ENCODE measurements around the gene TEDC1. TPM values are rescaled to one million over a fixed set of nuclear protein-coding genes. Genes with fewer than 3 reads are reported as not detected.
A peak's percentile ranks its signal among the peaks of the same experiment; 100 is the strongest.

TEDC1 gene
- total and polyA plus RNA-seq, 2 experiments from 2014 or later: 6.4 to 9.8 TPM

DNA sequence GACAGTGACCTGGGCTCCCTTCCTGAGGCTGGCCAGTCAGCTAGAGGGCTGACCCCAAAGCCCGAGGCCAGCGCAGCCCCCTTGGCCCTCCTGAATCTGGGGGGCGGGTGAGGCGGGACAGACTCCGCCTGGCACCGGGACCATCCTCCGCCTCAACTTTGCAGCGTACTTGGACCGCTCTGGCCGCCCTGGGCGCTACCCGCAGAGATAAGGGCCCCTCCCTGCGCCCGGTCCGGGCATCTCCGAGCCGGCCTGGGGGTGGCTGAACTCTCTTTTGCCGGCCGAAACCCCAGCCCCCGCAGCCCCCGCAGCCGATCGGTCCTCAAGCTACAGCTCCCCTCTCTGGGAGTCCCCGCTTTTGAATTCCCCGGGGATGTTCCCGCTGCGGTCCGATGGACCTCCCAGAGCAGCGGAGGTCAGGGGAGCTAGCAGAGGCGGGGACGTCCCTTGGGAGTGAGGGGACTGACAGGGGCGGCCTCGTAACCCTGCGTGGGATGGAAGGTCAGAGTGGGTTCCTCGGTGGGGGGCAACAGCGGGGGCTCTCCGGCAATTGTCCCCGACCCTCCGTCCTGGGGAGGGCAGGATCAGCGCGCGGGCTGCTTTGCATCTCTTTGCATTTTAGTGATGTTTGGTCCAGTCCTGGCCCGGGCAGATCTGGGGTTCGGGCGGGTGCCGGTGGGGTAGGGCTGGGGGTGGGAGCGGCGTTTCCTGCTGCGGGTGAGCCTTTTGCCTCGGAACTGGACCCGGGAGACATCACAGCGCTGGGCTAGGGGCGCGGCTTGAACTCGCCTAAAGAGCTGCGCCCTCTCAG is 4.7 kb upstream of the TEDC1 start, which contains the start of gene CRIP1:
CRIP1 (plus strand) TSS at position 724 of the 811 bp plus-strand sequence. CDS start 374 bp downstream, outside the sequence.
- Histone ChIP-seq H3K4me1 (ENCODE audit: insufficient read depth) (peaks cover 18% of the 10 kb centered on the region), H3K4me2 (ENCODE audit: unreplicated experiment) (peak within 1 kb of the TSS; percentile 8), H3K9me3 (ENCODE audit: low read depth) (no peaks in the 10 kb centered on the region), H3K27ac (no peak within 1 kb of the TSS), H2AFZ (0 out of 2 replicates have a peak within 1 kb of the TSS, but pooled peaks have one; percentile 23), H3K4me3 (peak within 1 kb of the TSS; percentile 23), H3K27me3 (replicated peaks; ENCODE audit: insufficient read depth) (peaks cover 17% of the 10 kb centered on the region), H4K20me1 (ENCODE audit: insufficient read depth) (no peaks in the 10 kb centered on the region), H3K9me2 (ENCODE audit: insufficient read depth) (no peaks in the 10 kb centered on the region), H3K9ac (peak within 1 kb of the TSS; percentile 39), H3K79me2 (ENCODE audit: insufficient read depth) (no peaks in the 10 kb centered on the region), H3K36me3 (ENCODE audit: low read depth) (no peaks in the 10 kb centered on the region), H3F3A (ENCODE audit: insufficient read depth) (no peaks in the 10 kb centered on the region)
- DNase-seq: no peak
- in situ Hi-C loops (cut with MboI): no loop called here
- TF ChIP-seq EZH2phosphoT487 (IDR thresholded peaks at IDR 0.05; ENCODE audit: insufficient read depth, low read depth) (peak; percentile 73; the same call in 1 of the 2 replicates), EZH2 (IDR thresholded peaks at IDR 0.05; ENCODE audit: insufficient read depth, poor library complexity, severe bottlenecking) (peak; percentile 90)
- 16 to 25% methylated on average over 33 to 56 of the region's 56 CpGs for WGBS, 2 experiments (ENCODE audit: low coverage in 1 of 2, low lambda C conversion rate in 2 of 2, missing lambda C conversion rate in 2 of 2)

DNA sequence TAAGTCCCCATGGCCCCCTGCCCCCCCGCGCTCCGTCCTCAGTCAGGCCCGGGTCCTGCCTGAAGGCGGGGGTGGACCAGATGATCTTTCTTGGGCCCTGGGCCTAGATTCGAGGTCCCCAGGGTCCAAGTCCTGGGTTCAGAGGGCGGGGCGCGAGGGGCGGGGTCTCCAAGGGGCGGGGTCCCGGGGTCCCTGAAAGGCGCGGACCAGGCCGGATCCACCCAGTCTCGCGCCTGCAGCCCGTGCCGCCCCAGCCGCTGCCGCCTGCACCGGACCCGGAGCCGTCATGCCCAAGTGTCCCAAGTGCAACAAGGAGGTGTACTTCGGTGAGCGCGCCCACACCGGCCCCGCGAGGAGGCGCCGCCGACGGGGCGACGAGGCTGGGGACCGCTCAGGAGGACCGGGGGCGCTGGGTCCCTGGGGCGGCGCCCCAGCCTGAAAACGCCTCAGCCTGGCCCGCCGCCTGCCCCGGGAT is 4.0 kb upstream of the TEDC1 start:
- peak overlapping the region; percentile 8 for H3K4me2 ChIP-seq (ENCODE audit: unreplicated experiment)

DNA sequence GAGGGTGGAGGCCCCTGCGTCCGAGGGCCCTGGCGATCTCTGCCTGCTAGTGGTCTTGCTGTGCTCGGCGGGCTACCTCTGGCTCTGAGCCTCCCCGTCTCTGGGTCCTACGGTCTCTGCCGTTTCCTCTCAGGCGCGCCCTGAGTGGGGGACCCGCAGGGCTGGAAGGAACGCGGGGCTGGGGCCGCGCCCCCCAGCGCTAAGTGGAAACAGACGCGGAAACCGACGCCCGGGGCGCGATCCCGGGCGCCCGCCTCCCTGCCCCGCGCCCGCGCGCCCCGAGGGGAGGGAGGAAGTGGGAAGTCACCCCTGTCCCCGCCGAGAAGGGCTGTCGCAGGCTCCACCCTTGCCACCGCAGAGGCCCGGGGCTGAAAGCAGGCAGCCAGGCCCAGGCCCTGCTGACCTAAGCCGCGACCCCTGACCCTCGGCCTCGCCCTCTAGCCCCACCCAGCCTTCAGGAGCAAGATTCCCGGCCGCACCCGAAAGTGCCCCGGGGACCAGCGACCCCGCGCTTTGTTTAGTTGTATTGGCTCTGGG is 3.5 kb upstream of the TEDC1 start:
- H3K9me3 ChIP-seq (ENCODE audit: low read depth): no peaks in the 10 kb centered on the region
- TF ChIP-seq EZH2phosphoT487 (IDR thresholded peaks at IDR 0.05; ENCODE audit: insufficient read depth, low read depth) (no peak), EZH2 (IDR thresholded peaks at IDR 0.05; ENCODE audit: insufficient read depth, poor library complexity, severe bottlenecking) (no peak)
- H2AFZ ChIP-seq: 0 out of 2 replicates have a peak overlapping the region, but pooled peaks have one; percentile 23
- no peak for DNase-seq
- no peaks in the 10 kb centered on the region for H3K9me2 ChIP-seq (ENCODE audit: insufficient read depth)
- H4K20me1 ChIP-seq (ENCODE audit: insufficient read depth): no peaks in the 10 kb centered on the region
- H3K36me3 ChIP-seq (ENCODE audit: low read depth): no peaks in the 10 kb centered on the region
- H3K27me3 ChIP-seq (replicated peaks; ENCODE audit: insufficient read depth): peaks cover 17% of the 10 kb centered on the region
- H3K79me2 ChIP-seq (ENCODE audit: insufficient read depth): no peaks in the 10 kb centered on the region
- H3K4me3 ChIP-seq: peak overlapping the region; percentile 23
- peak overlapping the region; percentile 39 for H3K9ac ChIP-seq
- H3K4me1 ChIP-seq (ENCODE audit: insufficient read depth): peaks cover 13% of the 10 kb centered on the region
- H3K4me2 ChIP-seq (ENCODE audit: unreplicated experiment): peak overlapping the region; percentile 8
- WGBS, 2 experiments (ENCODE audit: low coverage in 1 of 2, low lambda C conversion rate in 2 of 2, missing lambda C conversion rate in 2 of 2): 4% methylated on average over 19 to 27 of the region's 48 CpGs
- in situ Hi-C loops (cut with MboI): no loop called here
- H3K27ac ChIP-seq: no peak overlapping the region
- H3F3A ChIP-seq (ENCODE audit: insufficient read depth): no peaks in the 10 kb centered on the region

More for the DNA sequence above, 4.0 kb upstream of the TEDC1 start:
- in situ Hi-C loops (cut with MboI): no loop called here
- WGBS, 2 experiments (ENCODE audit: low coverage in 1 of 2, low lambda C conversion rate in 2 of 2, missing lambda C conversion rate in 2 of 2): 1 to 3% methylated on average over 27 to 29 of the region's 45 CpGs
- H3K9me3 ChIP-seq (ENCODE audit: low read depth): no peaks in the 10 kb centered on the region
- no peaks in the 10 kb centered on the region for H3K79me2 ChIP-seq (ENCODE audit: insufficient read depth)
- 0 out of 2 replicates have a peak overlapping the region, but pooled peaks have one; percentile 23 for H2AFZ ChIP-seq
- no peaks in the 10 kb centered on the region for H3K36me3 ChIP-seq (ENCODE audit: low read depth)
- no peak for DNase-seq
- H3K9me2 ChIP-seq (ENCODE audit: insufficient read depth): no peaks in the 10 kb centered on the region
- H3K9ac ChIP-seq: peak overlapping the region; percentile 39
- peak overlapping the region; percentile 23 for H3K4me3 ChIP-seq
- no peak overlapping the region for H3K27ac ChIP-seq
- TF ChIP-seq EZH2 (IDR thresholded peaks at IDR 0.05; ENCODE audit: insufficient read depth, poor library complexity, severe bottlenecking): peak; percentile 76
- no peak for TF ChIP-seq EZH2phosphoT487 (IDR thresholded peaks at IDR 0.05; ENCODE audit: insufficient read depth, low read depth)
- H4K20me1 ChIP-seq (ENCODE audit: insufficient read depth): no peaks in the 10 kb centered on the region
- H3K27me3 ChIP-seq (replicated peaks; ENCODE audit: insufficient read depth): peaks cover 17% of the 10 kb centered on the region
- no peaks in the 10 kb centered on the region for H3F3A ChIP-seq (ENCODE audit: insufficient read depth)
- peaks cover 18% of the 10 kb centered on the region for H3K4me1 ChIP-seq (ENCODE audit: insufficient read depth)

DNA sequence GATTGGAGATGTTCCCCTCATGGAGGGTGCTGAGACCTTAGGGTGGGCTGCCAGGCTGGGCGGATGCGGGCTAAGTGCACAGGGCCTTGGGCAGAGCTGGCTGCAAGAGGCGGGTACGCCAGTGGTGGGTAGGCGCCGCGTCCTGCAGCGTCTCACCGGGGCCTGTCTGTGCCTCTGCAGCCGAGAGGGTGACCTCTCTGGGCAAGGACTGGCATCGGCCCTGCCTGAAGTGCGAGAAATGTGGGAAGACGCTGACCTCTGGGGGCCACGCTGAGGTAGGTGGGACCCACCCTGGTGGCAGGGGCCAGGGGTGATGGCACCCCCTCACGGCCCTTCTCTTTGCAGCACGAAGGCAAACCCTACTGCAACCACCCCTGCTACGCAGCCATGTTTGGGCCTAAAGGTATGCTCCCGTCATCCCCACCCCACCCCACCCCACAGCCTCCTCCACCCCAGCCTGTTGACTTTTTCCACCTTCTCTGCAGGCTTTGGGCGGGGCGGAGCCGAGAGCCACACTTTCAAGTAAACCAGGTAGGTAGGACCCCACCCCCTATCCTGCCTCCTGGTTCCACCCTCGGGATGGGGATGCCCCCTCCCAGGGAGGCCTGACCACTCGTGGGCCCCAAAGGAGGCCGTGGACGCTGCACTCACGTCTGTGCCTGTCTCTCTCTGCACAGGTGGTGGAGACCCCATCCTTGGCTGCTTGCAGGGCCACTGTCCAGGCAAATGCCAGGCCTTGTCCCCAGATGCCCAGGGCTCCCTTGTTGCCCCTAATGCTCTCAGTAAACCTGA is 2.9 kb upstream of the TEDC1 start:
- no peaks in the 10 kb centered on the region for H3K9me2 ChIP-seq (ENCODE audit: insufficient read depth)
- peaks cover 17% of the 10 kb centered on the region for H3K27me3 ChIP-seq (replicated peaks; ENCODE audit: insufficient read depth)
- peaks cover 11% of the 10 kb centered on the region; the same call in 1 of the 2 replicates for H3K4me1 ChIP-seq (ENCODE audit: insufficient read depth)
- 40 to 43% methylated on average over 20 to 26 of the region's 26 CpGs for WGBS, 2 experiments (ENCODE audit: low coverage in 1 of 2, low lambda C conversion rate in 2 of 2, missing lambda C conversion rate in 2 of 2)
- H3K9me3 ChIP-seq (ENCODE audit: low read depth): no peaks in the 10 kb centered on the region
- H3K79me2 ChIP-seq (ENCODE audit: insufficient read depth): no peaks in the 10 kb centered on the region
- no peak overlapping the region for H2AFZ ChIP-seq
- in situ Hi-C loops (cut with MboI): no loop called here
- no peaks in the 10 kb centered on the region for H3F3A ChIP-seq (ENCODE audit: insufficient read depth)
- H3K36me3 ChIP-seq (ENCODE audit: low read depth): no peaks in the 10 kb centered on the region
- H4K20me1 ChIP-seq (ENCODE audit: insufficient read depth): no peaks in the 10 kb centered on the region
- no peak for DNase-seq
- TF ChIP-seq EZH2 (IDR thresholded peaks at IDR 0.05; ENCODE audit: insufficient read depth, poor library complexity, severe bottlenecking) (no peak), EZH2phosphoT487 (IDR thresholded peaks at IDR 0.05; ENCODE audit: insufficient read depth, low read depth) (no peak)
- H3K4me3 ChIP-seq: no peak overlapping the region
- no peak overlapping the region for H3K4me2 ChIP-seq (ENCODE audit: unreplicated experiment)
- peak overlapping the region; percentile 39 for H3K9ac ChIP-seq
- H3K27ac ChIP-seq: no peak overlapping the region
